Testis (tissue), 2 donors: ENCODE results near the gene HPSE2.

ENCODE experiments used
- POLR2A ChIP-seq: fragments of 450-650 bp; IDR thresholded peaks from one replicate; pipeline ENCODE4 v1.6.1; 2017; ENCODE audit warnings: antibody characterized with exemption, mild to moderate bottlenecking, moderate library complexity
- TF ChIP-seq, protein P1 (sequence below), 3 experiments: fragments of 450-650 bp in 2 of 3; fragments of 200-600 bp in 1 of 3; sonication (generic) in 1 of 3; IDR thresholded peaks; one replicate each; pipeline ENCODE4 v1.5.1; 2016 to 2019; ENCODE audit warnings: antibody characterized with exemption in 3 of 3, mild to moderate bottlenecking in 2 of 3, moderate library complexity in 1 of 3

DNA sequence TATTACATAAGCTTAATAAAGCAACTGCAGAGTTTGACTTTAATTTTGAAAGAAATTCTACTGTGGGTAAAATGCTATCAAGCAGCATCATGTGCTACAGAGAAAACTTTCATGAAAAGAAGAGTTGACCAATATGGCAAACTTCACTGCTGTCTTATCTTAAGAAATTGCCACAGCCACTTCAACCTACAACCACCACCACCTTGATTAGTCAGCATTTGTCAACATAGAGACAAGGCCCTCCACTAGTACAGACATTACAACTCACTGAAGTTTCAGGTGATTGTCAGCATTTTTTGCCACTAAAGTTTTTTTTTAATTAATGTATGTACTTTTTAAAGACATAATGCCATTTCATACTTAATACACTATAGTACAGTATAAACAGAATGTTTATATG, 350.3 kb downstream of the HPSE2 start:
- no peak for TF ChIP-seq POLR2A
- TF ChIP-seq, protein P1, sequence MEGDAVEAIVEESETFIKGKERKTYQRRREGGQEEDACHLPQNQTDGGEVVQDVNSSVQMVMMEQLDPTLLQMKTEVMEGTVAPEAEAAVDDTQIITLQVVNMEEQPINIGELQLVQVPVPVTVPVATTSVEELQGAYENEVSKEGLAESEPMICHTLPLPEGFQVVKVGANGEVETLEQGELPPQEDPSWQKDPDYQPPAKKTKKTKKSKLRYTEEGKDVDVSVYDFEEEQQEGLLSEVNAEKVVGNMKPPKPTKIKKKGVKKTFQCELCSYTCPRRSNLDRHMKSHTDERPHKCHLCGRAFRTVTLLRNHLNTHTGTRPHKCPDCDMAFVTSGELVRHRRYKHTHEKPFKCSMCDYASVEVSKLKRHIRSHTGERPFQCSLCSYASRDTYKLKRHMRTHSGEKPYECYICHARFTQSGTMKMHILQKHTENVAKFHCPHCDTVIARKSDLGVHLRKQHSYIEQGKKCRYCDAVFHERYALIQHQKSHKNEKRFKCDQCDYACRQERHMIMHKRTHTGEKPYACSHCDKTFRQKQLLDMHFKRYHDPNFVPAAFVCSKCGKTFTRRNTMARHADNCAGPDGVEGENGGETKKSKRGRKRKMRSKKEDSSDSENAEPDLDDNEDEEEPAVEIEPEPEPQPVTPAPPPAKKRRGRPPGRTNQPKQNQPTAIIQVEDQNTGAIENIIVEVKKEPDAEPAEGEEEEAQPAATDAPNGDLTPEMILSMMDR (IDR thresholded peaks at IDR 0.05), result no peak
